ENCODE measurements around the gene CCDC27.

Gene CCDC27

GRCh38 chr1:3759796-3760195, 7.5 kb downstream of the CCDC27 start:
- DNase-seq (ENCODE audit: low read depth in 2 of 2) = no peak

DNA sequence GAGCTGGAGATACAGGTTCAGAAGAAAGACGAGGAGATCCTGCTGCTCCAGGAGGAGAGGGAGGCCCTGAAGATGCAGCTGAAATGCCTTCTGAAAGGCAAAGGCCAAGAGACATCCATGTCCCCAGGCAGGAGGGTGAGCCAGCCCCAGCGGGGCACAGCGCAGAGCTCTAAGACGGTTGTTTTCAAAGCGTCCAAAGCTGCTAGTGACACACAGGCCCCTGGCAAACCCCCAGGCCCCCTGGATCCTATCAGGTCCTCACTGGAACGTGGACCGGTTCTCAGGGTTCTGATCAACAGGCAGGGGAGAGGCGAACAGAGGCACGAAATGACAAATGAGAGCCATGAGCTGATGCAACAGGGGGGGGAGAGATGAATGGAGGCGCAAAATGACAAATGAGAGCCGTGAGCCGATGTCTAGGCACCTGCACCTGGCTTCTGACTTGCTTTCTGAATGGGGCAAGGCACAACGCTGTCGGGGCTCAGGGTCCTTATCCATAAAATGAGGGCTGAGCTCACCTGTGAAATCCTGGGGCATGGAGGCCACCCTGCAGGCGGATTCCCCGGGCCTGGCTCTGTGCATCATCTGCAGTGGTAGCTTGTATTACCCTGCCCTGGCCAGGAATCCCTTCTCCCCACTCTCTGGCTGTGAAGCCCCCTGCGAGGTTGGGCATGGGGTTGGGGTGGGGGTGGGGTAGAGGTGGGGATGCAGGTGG, 9.2 kb downstream of the CCDC27 start:
- DNase-seq (ENCODE audit: low read depth in 2 of 2) = no peak

DNA sequence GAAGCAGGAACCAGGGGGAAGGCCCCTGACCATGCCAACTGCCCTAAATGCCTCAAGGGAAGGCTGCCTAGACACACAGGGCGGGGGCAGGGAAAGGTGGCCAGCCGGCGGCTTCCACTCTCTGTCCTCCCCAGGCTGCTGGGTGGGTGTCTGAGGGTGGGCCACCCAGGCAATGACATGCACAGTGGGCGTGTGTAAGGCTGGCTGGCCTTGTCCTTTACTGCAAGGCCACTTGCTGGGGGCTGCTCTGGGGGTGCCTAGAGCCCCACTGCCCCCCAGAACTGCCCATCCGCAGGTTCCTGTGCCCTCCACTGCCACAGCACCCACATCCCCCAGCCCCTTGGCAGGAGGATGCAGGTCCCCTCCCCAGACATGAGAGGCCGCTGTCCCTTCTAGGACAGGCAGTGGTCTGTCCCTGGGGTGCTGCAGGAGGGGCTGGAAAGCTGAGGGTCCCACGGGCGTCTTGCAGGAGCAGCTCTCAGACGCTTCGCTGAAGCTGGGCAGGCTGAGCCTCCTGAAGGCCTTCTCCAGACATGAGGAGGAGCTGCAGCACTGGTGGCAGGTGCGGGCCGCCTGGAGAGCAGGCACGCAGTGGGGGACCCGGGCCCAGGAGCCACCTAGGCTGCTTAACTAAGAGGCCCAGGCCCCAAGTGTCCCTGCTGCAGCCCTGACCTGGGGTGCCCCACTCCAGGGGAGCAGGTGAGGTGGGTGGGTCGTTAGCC, 10.1 kb downstream of the CCDC27 start:
- no peak for DNase-seq (ENCODE audit: low read depth in 2 of 2)

- DNase-seq (ENCODE audit: low read depth in 2 of 2) = no peak
Observed at GRCh38 chr1:3762873-3763228, 10.6 kb downstream of the CCDC27 start.

DNA sequence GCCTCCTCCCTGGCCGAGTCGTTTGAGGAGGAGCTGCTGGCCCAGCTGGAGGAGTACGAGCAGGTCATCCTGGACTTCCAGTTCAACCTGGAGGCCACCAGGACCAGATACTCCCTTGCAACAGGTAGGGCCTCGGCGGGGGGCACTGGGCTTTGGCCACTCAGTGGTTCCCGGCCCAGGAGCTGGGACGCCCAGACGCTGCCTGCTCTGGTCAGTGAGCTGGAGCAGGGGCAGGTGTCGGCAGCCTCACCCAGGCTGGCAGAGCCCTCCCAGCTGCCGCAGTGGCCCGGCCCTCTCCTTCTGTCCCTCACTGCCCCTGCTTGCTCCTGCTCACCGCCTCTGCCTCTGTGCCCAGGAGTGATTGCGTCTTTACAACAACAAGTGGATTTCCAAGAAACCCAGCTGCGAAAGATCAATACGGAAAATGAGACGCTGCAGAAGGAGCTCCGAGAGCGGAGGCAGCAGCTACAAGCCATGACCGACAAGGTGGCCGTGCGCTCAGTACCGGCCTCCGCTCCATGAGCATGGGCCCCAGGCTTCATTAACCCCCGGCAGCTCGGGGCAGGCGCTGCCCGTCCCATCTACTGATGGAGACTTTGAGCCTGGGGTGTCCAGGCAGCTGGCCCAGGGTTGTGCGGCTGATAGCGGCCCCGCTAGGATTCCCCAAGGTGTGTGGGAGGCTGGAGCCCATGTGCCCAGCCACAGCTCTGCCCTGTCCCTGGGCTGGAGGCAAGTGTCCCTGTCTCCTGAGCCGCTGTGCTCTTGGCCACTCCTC, 11.3 kb downstream of the CCDC27 start:
- DNase-seq (ENCODE audit: low read depth in 2 of 2) = no peak

GRCh38 chr1:3767328-3767925, 15.2 kb downstream of the CCDC27 start:
- DNase-seq (ENCODE audit: low read depth in 2 of 2) = no peak

DNA sequence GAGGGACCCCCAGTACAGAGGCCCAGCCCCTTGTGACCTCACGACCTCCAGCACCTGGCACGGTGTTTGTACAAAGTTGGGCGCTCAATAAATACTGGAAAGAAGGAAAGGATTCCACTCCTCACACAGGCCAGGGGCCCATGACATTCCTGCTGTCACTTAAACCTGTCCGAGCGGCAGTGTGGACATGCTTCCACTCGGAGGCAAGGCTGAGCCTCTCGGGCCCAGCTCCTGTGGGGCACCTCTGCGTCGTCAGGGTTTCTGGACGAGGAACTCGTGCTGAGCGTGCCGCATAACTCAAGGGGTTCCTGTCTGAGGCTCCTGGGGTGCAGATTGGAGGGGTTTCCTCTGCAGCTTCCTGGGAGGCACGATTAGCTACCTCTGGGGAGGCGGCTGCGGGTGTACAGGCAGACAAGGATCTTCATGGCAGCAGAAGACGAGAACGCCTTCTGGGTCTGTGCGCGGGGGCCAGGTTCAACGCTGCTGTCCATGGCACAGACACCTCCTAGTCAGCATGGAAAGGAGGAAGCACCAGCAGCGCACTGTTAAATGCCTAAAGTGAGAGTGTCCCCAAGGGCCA, 16.7 kb downstream of the CCDC27 start:
- no peak for DNase-seq (ENCODE audit: low read depth in 2 of 2)

DNA sequence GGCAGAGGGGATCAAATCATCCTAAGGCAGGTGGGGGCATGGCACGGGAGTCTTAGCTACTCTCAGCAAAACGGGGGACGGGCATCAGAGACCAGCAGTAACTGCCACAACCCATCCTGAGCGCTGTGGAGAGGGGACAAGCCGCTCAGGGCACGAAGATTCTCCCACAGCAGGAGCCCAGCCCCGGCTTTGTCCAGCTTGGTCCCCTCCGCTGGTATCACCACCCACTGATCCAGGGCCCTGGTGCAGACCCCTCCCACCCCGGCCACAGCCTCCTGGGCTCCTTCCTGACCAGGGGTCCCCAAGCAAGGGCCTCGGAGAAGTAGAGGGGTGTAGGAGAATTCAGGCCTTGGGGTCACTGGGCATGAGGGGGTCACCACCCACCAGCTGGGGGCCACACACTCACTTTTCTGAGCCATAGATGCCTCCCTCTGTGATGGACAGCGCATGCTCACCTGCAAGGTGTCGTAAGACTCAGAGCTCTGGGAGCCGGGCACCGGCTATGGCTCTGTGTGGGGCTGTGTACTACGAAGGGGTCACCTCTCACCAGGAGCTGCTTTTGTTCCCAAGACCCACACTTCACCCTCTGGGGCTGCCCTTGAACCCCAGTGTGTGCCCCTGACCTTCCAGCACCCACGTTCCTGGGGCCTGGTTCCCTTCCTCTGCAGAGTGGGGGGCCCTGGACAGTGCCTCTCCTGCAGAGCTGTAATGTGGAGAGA, 18.0 kb downstream of the CCDC27 start:
- no peak for DNase-seq (ENCODE audit: low read depth in 2 of 2)

GRCh38 chr1:3771108-3772026, 19.1 kb downstream of the CCDC27 start:
- DNase-seq (ENCODE audit: low read depth in 2 of 2) = no peak

DNA sequence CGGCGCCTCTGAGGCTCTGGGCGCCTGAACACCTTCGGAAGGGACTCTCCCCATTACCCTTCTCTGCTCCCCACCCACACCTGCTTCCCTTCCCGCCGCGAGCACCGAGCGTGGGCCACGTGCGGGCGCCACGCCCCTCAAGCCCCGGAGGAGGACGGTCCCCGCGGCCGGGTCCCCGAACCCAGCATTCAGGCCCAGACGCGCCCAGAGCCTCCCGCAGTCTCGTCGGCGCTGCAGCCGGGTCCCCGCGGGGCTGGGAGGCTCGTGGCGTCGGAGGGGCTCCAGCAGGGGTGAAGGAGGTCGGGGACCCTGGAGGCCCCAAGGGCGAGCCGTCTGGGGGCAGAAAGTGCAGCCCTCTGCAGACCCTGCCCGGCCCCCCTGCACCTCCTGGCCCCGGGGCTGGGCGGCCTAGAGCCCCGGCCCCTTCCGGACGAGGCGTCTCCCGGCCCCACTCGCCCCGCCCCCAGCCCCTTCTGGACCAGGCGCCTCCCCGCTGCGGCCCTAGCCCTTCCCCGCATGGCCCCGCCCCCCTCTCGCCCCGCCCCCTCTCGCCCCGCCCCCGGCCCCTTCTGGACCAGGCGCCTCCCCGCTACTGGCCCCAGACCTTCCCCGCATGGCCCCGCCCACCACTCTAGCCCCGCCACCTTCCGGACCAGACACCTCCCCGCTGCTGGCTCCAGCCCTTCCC, 19.9 kb downstream of the CCDC27 start:
- peak; percentile 62 to 78 for DNase-seq (ENCODE audit: low read depth in 2 of 2)

DNA sequence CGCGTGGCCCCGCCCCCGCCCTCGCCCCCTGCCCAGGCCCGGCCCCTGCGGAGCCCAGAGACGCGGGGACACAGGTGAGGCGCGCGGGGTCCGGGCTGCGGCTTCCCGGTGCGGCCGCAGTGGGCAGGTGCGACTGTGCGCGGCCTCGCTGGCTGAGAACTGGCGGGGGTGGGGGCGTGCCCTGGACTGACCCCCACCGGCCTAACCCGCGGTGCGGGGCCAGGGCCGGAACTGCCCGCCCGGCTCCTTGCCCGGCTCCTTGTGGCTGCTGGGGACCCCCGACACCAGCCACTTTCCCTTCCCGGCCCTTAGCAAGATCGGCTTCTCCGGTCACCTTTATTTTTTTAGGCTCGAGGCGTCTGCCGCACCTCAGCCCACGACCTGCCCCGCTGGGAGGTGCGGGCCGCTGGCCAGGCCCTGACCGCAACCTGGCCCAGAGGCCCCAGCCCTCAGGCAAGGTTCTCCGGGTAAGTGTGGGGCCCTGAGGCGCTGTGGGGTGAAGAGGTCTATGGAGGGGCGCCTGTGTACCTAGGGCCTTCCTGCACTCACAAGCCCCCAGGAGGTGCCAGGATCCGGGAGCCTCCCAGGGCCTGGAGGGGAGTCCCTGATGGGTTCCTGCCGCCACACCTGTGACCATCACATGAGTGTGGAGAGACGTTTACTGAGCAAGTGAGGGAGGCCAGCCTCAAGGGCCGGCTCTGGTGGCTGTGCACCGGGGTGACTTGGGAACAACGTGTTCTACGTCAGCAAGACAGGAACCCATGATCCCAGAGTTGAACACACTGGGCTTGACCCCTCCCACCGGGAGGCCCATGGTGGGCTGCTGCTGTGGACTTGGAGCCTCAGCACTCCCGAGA, 20.7 kb downstream of the CCDC27 start, which contains the start of gene SMIM1:
Gene SMIM1, plus strand, starts transcription at position 35 of the 857 bp plus-strand sequence. CDS start 2,625 bp downstream, outside the sequence.
- no peak for DNase-seq (ENCODE audit: low read depth in 2 of 2)

- no peak for DNase-seq (ENCODE audit: low read depth in 2 of 2)
Observed at GRCh38 chr1:3773572-3774275, 21.5 kb downstream of the CCDC27 start.

- DNase-seq (ENCODE audit: low read depth in 2 of 2) = no peak
Observed at GRCh38 chr1:3774276-3774945, 22.2 kb downstream of the CCDC27 start.

DNA sequence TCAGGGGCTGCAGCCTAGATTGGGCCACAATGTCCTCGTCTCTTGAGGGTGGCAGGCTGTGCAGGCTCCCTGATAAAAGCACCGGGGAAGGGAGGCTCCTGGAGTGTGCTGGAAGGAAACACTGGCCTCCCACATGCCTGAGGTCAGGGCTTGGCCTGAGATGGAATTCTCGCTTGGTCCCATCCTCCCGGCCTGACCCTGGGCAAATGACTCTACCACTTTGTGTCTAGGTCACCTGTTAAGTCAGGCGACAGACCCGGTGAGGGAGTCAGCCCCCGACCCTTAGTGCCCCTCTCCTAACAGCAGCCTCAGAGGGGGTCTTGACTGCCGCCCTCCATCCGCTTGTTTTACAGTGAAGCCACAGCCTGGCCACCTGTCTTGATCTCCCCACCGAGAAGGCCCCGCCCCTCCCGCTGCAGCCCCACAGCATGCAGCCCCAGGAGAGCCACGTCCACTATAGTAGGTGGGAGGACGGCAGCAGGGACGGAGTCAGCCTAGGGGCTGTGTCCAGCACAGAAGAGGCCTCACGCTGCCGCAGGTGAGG, 22.8 kb downstream of the CCDC27 start:
- no peak for DNase-seq (ENCODE audit: low read depth in 2 of 2)

- no peak for DNase-seq (ENCODE audit: low read depth in 2 of 2)
Observed at GRCh38 chr1:3775490-3776230, 23.4 kb downstream of the CCDC27 start.

- no peak for DNase-seq (ENCODE audit: low read depth in 2 of 2)
Observed at GRCh38 chr1:3776231-3776961, 24.1 kb downstream of the CCDC27 start.
